ENCODE measurements around the gene CPN2. TPM values are rescaled to one million over a fixed set of nuclear protein-coding genes. Genes with fewer than 3 reads are reported as not detected.

The CPN2 gene
- total and polyA plus RNA-seq, 2 donors (not counting 1 experiment from before 2014, with no cell fraction given), result not detected

DNA sequence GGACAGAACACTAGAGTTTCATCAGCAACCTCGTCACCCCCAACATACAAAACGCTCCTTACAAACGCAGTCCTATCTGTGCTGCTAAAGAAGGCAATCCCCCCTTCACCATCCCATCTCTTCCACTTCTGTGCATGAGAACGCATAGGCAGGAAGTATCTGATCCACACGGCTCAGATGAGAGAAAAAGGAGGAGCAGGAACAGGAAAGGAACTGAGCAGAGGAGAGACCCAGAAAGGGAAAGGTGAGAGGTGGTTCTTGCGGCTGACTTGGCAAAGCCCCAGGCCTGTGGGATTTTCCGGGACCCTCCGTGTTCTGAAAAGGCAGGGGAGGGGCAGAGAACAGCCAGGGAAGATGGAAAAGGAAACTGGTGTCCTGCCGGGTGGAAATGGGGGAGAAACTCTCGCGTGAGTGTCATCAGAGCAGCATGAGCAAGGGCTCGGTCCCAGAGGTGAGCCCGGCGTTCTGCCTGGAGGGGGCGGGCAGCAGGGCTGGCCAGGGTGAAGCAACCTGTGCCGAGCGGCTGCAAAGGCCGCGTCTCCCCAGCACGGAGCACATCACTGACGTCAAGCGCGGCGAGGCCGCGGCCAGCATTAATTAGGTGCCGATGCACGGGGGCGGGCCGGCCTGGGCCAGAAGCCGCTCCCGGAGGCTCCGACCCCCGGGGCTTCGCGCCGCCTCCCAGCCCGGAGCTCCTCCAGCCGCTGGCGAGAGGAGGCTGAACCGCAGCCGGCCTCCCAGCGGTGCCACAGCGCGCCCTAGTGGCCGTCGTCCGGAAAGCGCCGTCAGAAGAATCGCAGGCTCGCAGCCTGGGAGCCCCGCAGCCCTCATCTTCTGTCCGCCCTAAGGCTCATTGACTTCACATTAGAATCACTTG lies 35.8 kb downstream of the CPN2 start:
- Histone ChIP-seq H3K36me3 (replicated peaks in 1 of 2; ENCODE audit: control extremely low read depth in 1 of 2, control insufficient read depth in 1 of 2, extremely low read depth in 1 of 2, insufficient read depth in 2 of 2, low read length in 1 of 2) (no peaks in the 10 kb centered on the region), H3K79me2 (ENCODE audit: control insufficient read depth, insufficient read depth, low read length) (no peaks in the 10 kb centered on the region), H3K4me2 (replicated peaks; ENCODE audit: low read depth, low read length, poor library complexity, severe bottlenecking) (peak overlapping the region; percentile 95), H3K27me3 (replicated peaks in 1 of 4; ENCODE audit: control extremely low read depth in 1 of 4, control insufficient read depth in 3 of 4, insufficient read depth in 4 of 4, low read length in 3 of 4) (peaks cover 0 to 74% (median 30%) of the 10 kb centered on the region in 4 experiments), H3K9me3 (ENCODE audit: control extremely low read depth in 1 of 3, control insufficient read depth in 2 of 3, insufficient read depth in 1 of 3, low read length in 2 of 3) (peaks cover 0 to 19% (median 12%) of the 10 kb centered on the region in 3 donors), H2AFZ (ENCODE audit: insufficient read depth, low read depth, low read length, poor library complexity, severe bottlenecking) (peak overlapping the region; percentile 82), H3K9ac (ENCODE audit: low read length) (peak overlapping the region; percentile 65), H3K27ac (ENCODE audit: low read length in 2 of 2) (no peak overlapping the region), H3K4me3 (ENCODE audit: control extremely low read depth in 1 of 5, extremely low read depth in 1 of 5, insufficient read depth in 1 of 5, low read depth in 2 of 5, low read length in 4 of 5) (peak overlapping the region; percentile 17 to 72 (median 50)), H3K4me1 (ENCODE audit: control insufficient read depth in 2 of 2, insufficient read depth in 2 of 2, low read length in 2 of 2) (peaks cover 24 to 25% of the 10 kb centered on the region in 2 donors), H4K20me1 (ENCODE audit: control insufficient read depth, insufficient read depth, low read length, poor library complexity, severe bottlenecking) (no peaks in the 10 kb centered on the region)
- TF ChIP-seq CTCF (IDR thresholded peaks at IDR 0.05) (peak; percentile 98), EZH2 (IDR thresholded peaks at IDR 0.05; ENCODE audit: borderline replicate concordance, insufficient read depth, low read depth, low read length, poor library complexity, severe bottlenecking) (no peak)
- DNase-seq (peak; percentile 92), ATAC-seq (ENCODE audit: low read depth) (peak; percentile 85)
- Mint-ChIP-seq H3K27me3 (peaks cover 57% of the 10 kb centered on the region), H3K9me3 (ENCODE audit: insufficient read depth) (peaks cover 2% of the 10 kb centered on the region), H3K4me1 (peaks cover 28% of the 10 kb centered on the region), H3K4me3 (peak overlapping the region; percentile 80), H3K27ac (peak overlapping the region; percentile 37)
- CTCF ChIA-PET, result interaction anchor here (0.6 to 7.4 kb wide), 72 partner anchors 9 to 855 kb away, joined by 3 to 193 read pairs (median 4); partner anchors contain the start of gene HES1
- POLR2A ChIA-PET, result interaction anchor here (1.0 to 1.4 kb wide), 2 partner anchors 8 to 534 kb away, joined by 3 to 4 read pairs; no protein-coding TSS in a partner anchor
- intact Hi-C loops (cut with micrococcal nuclease), result loop anchor here (1.0 to 5.0 kb wide), 6 partner anchors 8 to 853 kb away; no protein-coding TSS in a partner anchor
- under 1% methylated on average over 50 of the region's 54 CpGs for WGBS (ENCODE audit: insufficient coverage)
